Testis (tissue), 3 donors: ENCODE results near the gene SNX11. TPM values are rescaled to one million over a fixed set of nuclear protein-coding genes. Genes with fewer than 3 reads are reported as not detected.

Experiments used
- DNase-seq: peaks from one replicate; pipeline ENCODE4 v3.0.0-alpha.2; 2019
- H3K27ac ChIP-seq, 2 donors: fragments of 200-600 bp; sonication (generic); one replicate each; pipeline ENCODE4 v1.5.1; 2019
- H3K27me3 ChIP-seq: fragments of 200-600 bp; sonication (generic); one replicate; pipeline ENCODE4 v1.5.1; 2019
- H3K36me3 ChIP-seq: fragments of 200-600 bp; sonication (generic); one replicate; pipeline ENCODE4 v1.5.1; 2017; ENCODE audit warnings: low read depth; ENCODE audit errors: missing control alignments
- H3K4me1 ChIP-seq: fragments of 200-600 bp; sonication (generic); one replicate; pipeline ENCODE4 v1.5.1; 2019
- H3K4me3 ChIP-seq, 2 donors: fragments of 200-600 bp; sonication (generic); one replicate each; pipeline ENCODE4 v1.5.1; 2017 to 2019
- H3K9me3 ChIP-seq: fragments of 200-600 bp; sonication (generic); one replicate; pipeline ENCODE4 v1.5.1; 2017
- CTCF ChIP-seq, 3 experiments: fragments of 450-650 bp in 2 of 3; fragments of 200-600 bp in 1 of 3; sonication (generic) in 1 of 3; IDR thresholded peaks; one replicate each; pipeline ENCODE4 v1.5.1; 2016 to 2019; ENCODE audit warnings: antibody characterized with exemption in 3 of 3, mild to moderate bottlenecking in 2 of 3, moderate library complexity in 1 of 3
- POLR2A ChIP-seq: fragments of 450-650 bp; IDR thresholded peaks from one replicate; pipeline ENCODE4 v1.6.1; 2017; ENCODE audit warnings: antibody characterized with exemption, mild to moderate bottlenecking, moderate library complexity
- WGBS, 2 donors: methylation state at CpG; one replicate each; pipeline ENCODE4 v1.1.5; 2018; 5-methylcytosine and 5-hydroxymethylcytosine counted together
- intact Hi-C: fragments of 100-400 bp; cut with DNase I; formaldehyde crosslinking; loops from one replicate; pipeline ENCODE4 v1.15.1; 2023; ENCODE audit warnings: low total_unique reads
- polyA plus RNA-seq: library from polyadenylated mRNA; stranded (reverse); fragments of 350-450 nt; fragmentation: Illumina TruSeq; extraction: RNeasy Lipid Tissue Mini Kit (QIAGEN cat#74804); gene quantifications from one replicate; pipeline ENCODE4 v1.2.3, GENCODE V29; 2014; ENCODE audit warnings: low read depth, low replicate concordance; ENCODE audit not compliant: insufficient read depth
- total RNA-seq, 2 donors: library from RNA; depleted of rRNA; stranded (reverse); fragments of >200 nt; gene quantifications; one replicate each; pipeline ENCODE4 v1.2.3, GENCODE V29; 2016

SNX11 gene
- total and polyA plus RNA-seq, 3 donors from 2014 or later: 20.3 to 23.1 (median 23.1) TPM

GRCh38 chr17:48161127-48161905 lies 53.8 kb downstream of the SNX11 start:
- no peak for TF ChIP-seq POLR2A
- no peak for TF ChIP-seq CTCF (IDR thresholded peaks at IDR 0.05)
- H3K4me1 ChIP-seq: no peaks in the 10 kb centered on the region
- no peak for DNase-seq
- no peak overlapping the region for H3K27ac ChIP-seq
- 84 to 92% methylated on average over 4 of the region's 4 CpGs for WGBS, 2 donors
- H3K27me3 ChIP-seq: no peaks in the 10 kb centered on the region
- H3K9me3 ChIP-seq: no peaks in the 10 kb centered on the region
- no peak overlapping the region for H3K4me3 ChIP-seq
- intact Hi-C loops: no loop called here
- no peaks in the 10 kb centered on the region for H3K36me3 ChIP-seq

GRCh38 chr17:48162306-48162934 lies 54.9 kb downstream of the SNX11 start:
- Histone ChIP-seq H3K4me3 (no peak overlapping the region), H3K27me3 (no peaks in the 10 kb centered on the region), H3K27ac (no peak overlapping the region), H3K36me3 (no peaks in the 10 kb centered on the region), H3K9me3 (no peaks in the 10 kb centered on the region), H3K4me1 (no peaks in the 10 kb centered on the region)
- TF ChIP-seq CTCF (IDR thresholded peaks at IDR 0.05) (no peak), POLR2A (no peak)
- WGBS, 2 donors: 90 to 92% methylated on average over 5 of the region's 5 CpGs
- intact Hi-C loops: no loop called here
- no peak for DNase-seq

- TF ChIP-seq CTCF (IDR thresholded peaks at IDR 0.05): no peak
- no peaks in the 10 kb centered on the region for H3K36me3 ChIP-seq
- no peaks in the 10 kb centered on the region for H3K27me3 ChIP-seq
- 43 to 48% methylated on average over 5 of the region's 5 CpGs for WGBS, 2 donors
- H3K4me1 ChIP-seq: no peaks in the 10 kb centered on the region
- H3K4me3 ChIP-seq: no peak overlapping the region
- intact Hi-C loops: no loop called here
- DNase-seq: no peak
- H3K27ac ChIP-seq: no peak overlapping the region
- H3K9me3 ChIP-seq: no peaks in the 10 kb centered on the region
These were observed 55.5 kb downstream of the SNX11 start for GRCh38 chr17:48162946-48163506.

- 94 to 100% methylated on average over 1 of the region's 1 CpG for WGBS, 2 donors
- Histone ChIP-seq H3K9me3 (no peaks in the 10 kb centered on the region), H3K27me3 (no peaks in the 10 kb centered on the region), H3K4me3 (no peak overlapping the region), H3K27ac (no peak overlapping the region), H3K4me1 (no peaks in the 10 kb centered on the region), H3K36me3 (no peaks in the 10 kb centered on the region)
- intact Hi-C loops: no loop called here
- no peak for DNase-seq
- no peak for TF ChIP-seq POLR2A
- TF ChIP-seq CTCF (IDR thresholded peaks at IDR 0.05): no peak
These were observed 56.2 kb downstream of the SNX11 start for GRCh38 chr17:48163809-48164208.
